Stimulated activated CD4-positive, alpha-beta T cell treated with anti-CD3 and anti-CD28 coated beads, Interleukin-2, amount 100 ng/mL, for 4 hours (primary cell): Measurements from ENCODE around the gene APOC1.
A peak's percentile ranks its signal among the peaks of the same experiment; 100 is the strongest.
"Not testable (repeated sequence)": the region's sequence is repeated elsewhere in the genome, so short reads cannot be mapped to it uniquely, and the experiment has no call there.

ENCODE experiments used
- DNase-seq: peaks from one replicate; pipeline ENCODE4 v3.0.0-alpha.2; 2020; ENCODE audit warnings: low read depth

APOC1 gene

GRCh38 chr19:44913512-44914432 lies 636 bp upstream of the APOC1 start:
- DNase-seq: not testable (repeated sequence)

GRCh38 chr19:44924243-44924725 lies 9.9 kb downstream of the APOC1 start:
- no peak for DNase-seq

GRCh38 chr19:44925114-44925891 lies 10.9 kb downstream of the APOC1 start:
- DNase-seq: no peak

GRCh38 chr19:44926245-44927077 lies 12.1 kb downstream of the APOC1 start:
- DNase-seq: not testable (repeated sequence)

GRCh38 chr19:44927746-44928145 lies 13.3 kb downstream of the APOC1 start:
- no peak for DNase-seq

- no peak for DNase-seq
Measured at GRCh38 chr19:44930088-44930487, 15.7 kb downstream of the APOC1 start.

- DNase-seq: no peak
Measured at GRCh38 chr19:44931541-44931940, 17.1 kb downstream of the APOC1 start.

GRCh38 chr19:44939668-44940067 lies 25.3 kb downstream of the APOC1 start:
- no peak for DNase-seq

GRCh38 chr19:44942067-44942571 lies 27.7 kb downstream of the APOC1 start, which contains the start of gene APOC4:
Gene APOC4, plus strand, starts transcription at chr19:44942237. Its CDS starts 41 bp downstream, at chr19:44942278.
- DNase-seq: no peak

- DNase-seq: no peak
Measured at GRCh38 chr19:44943801-44944249, 29.4 kb downstream of the APOC1 start.

- DNase-seq: no peak
Measured at GRCh38 chr19:44947041-44947581, 32.7 kb downstream of the APOC1 start.

- no peak for DNase-seq
Measured at GRCh38 chr19:44948237-44948636, 33.8 kb downstream of the APOC1 start.

- no peak for DNase-seq
Measured at GRCh38 chr19:44948763-44949374, 34.5 kb downstream of the APOC1 start.

- DNase-seq: no peak
Measured at GRCh38 chr19:44949550-44949949, 35.1 kb downstream of the APOC1 start.

GRCh38 chr19:44951179-44952159 lies 37.1 kb downstream of the APOC1 start:
- peak; percentile 49 for DNase-seq

GRCh38 chr19:44954278-44954648 lies 39.9 kb downstream of the APOC1 start:
- no peak for DNase-seq

GRCh38 chr19:44954649-44955504 lies 40.5 kb downstream of the APOC1 start, which contains the start of gene CLPTM1:
Gene CLPTM1, plus strand, starts transcription at chr19:44955380. Its CDS starts 16 bp downstream, at chr19:44955396.
- peak; percentile 93 for DNase-seq
